ENCODE data around the gene DLEC1. TPM values are rescaled to one million over a fixed set of nuclear protein-coding genes. Genes with fewer than 3 reads are reported as not detected.

The DLEC1 gene
- total RNA-seq, 2 experiments from 2014 or later, result 0.70 to 1.1 TPM

DNA sequence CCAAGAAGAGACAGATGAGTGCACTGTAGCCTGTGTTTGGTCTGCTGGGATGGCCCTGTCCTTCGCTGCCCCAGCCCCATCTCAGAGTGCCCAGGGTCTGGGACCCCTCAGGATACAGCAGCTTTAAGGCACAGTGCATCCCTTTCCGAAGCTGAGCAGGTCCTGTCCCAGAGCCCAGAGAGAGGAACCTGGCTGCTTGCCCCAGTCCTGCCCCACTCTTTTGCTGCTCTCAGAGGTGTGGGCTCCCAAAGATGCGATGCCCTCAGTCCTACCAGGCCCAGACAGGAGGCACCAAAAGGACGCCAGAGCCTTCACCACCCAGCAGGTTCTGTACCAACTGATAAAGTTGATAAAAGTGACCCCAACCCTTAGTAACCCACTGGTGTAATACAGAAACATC is 17.8 kb upstream of the DLEC1 start:
- intact Hi-C loops (cut with micrococcal nuclease), result no loop called here
- POLR2A ChIA-PET, result no interaction called here
- Mint-ChIP-seq H3K36me3 (peaks cover 21% of the 10 kb centered on the region), H3K27ac (no peak overlapping the region), H3K4me1 (ENCODE audit: low read depth) (peaks cover 24% of the 10 kb centered on the region), H3K27me3 (no peaks in the 10 kb centered on the region), H3K9me3 (peaks cover 8% of the 10 kb centered on the region), H3K4me3 (no peak overlapping the region)
- DNase-seq, result no peak
- CTCF ChIA-PET, result interaction anchor here (1.2 to 1.5 kb wide), 2 partner anchors 16 to 18 kb away, joined by 3 to 4 read pairs; no protein-coding TSS in a partner anchor

GRCh38 chr3:38022301-38022700 is 16.7 kb upstream of the DLEC1 start:
- H3K27ac Mint-ChIP-seq, result no peak overlapping the region
- CTCF ChIA-PET, result interaction anchor here (1.3 to 1.8 kb wide), 4 partner anchors 15 to 48 kb away, joined by 3 to 4 read pairs (median 4); partner anchors contain the start of gene DLEC1
- H3K27me3 Mint-ChIP-seq, result no peaks in the 10 kb centered on the region
- H3K4me1 Mint-ChIP-seq (ENCODE audit: low read depth), result peaks cover 24% of the 10 kb centered on the region
- intact Hi-C loops (cut with micrococcal nuclease), result no loop called here
- POLR2A ChIA-PET, result interaction anchor here (1.3 kb wide), 1 partner anchor 28 kb away, joined by 5 read pairs; no protein-coding TSS in a partner anchor
- H3K9me3 Mint-ChIP-seq, result no peaks in the 10 kb centered on the region
- H3K36me3 Mint-ChIP-seq, result peaks cover 12% of the 10 kb centered on the region
- peak; percentile 7 for DNase-seq
- no peak overlapping the region for H3K4me3 Mint-ChIP-seq

DNA sequence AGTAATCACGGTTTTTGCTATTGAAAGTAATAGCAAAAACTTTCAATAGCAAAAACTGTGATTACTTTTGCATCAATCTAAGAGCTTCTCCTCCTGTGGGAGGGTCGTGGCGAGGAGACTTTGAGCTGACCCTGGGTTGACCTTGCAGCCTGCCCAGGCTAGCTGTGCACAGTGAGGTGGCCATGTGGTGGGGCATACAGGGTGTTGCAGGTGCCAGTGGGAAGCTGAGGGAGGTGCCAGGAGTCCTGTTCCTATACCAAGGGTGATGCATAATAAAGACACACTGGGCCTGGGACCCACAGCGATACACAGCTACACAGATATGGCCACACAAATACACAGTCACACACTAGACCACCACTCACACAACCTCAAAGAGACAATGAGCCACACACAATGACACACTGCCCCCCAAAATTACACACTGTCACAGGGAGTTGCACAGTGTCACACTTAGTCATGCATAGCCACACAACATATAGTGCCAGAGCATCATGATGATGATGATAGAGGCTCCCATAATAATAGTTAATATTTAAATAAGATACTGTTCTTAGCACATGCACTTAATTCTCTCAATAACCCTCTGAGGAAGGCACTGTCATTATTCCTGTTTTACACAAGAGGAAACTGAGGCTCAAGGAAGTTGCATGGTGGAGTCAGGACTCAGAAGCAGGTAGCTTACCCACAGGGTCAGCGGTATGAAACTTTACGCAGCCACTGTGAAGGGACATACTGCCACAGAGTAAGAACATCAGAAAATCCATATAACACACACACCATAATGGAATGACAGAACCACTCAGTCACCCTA is 15.9 kb upstream of the DLEC1 start:
- peak overlapping the region; percentile 86 for H3K4me3 Mint-ChIP-seq
- peak overlapping the region; percentile 93 for H3K27ac Mint-ChIP-seq
- peak; percentile 16 for DNase-seq
- peaks cover 6% of the 10 kb centered on the region for H3K36me3 Mint-ChIP-seq
- H3K4me1 Mint-ChIP-seq (ENCODE audit: low read depth), result peaks cover 24% of the 10 kb centered on the region
- ChIA-PET POLR2A (interaction anchor here (1.3 kb wide), 1 partner anchor 29 kb away, joined by 5 read pairs; no protein-coding TSS in a partner anchor), CTCF (interaction anchor here (1.3 to 1.8 kb wide), 4 partner anchors 16 to 49 kb away, joined by 3 to 4 read pairs (median 4); partner anchors contain the start of gene DLEC1)
- no peaks in the 10 kb centered on the region for H3K27me3 Mint-ChIP-seq
- no peaks in the 10 kb centered on the region for H3K9me3 Mint-ChIP-seq
- intact Hi-C loops (cut with micrococcal nuclease), result no loop called here

GRCh38 chr3:38026856-38027255 is 12.2 kb upstream of the DLEC1 start:
- CTCF ChIA-PET, result interaction anchor here (0.6 to 2.0 kb wide), 2 partner anchors 13 to 1332 kb away, joined by 3 to 5 read pairs; partner anchors contain the start of gene DLEC1
- intact Hi-C loops (cut with micrococcal nuclease), result no loop called here
- no peak for DNase-seq
- no peaks in the 10 kb centered on the region for H3K9me3 Mint-ChIP-seq
- H3K4me3 Mint-ChIP-seq, result no peak overlapping the region
- H3K36me3 Mint-ChIP-seq, result no peaks in the 10 kb centered on the region
- peaks cover 1% of the 10 kb centered on the region for H3K27me3 Mint-ChIP-seq
- peaks cover 39% of the 10 kb centered on the region for H3K4me1 Mint-ChIP-seq (ENCODE audit: low read depth)
- no peak overlapping the region for H3K27ac Mint-ChIP-seq
- POLR2A ChIA-PET, result no interaction called here

DNA sequence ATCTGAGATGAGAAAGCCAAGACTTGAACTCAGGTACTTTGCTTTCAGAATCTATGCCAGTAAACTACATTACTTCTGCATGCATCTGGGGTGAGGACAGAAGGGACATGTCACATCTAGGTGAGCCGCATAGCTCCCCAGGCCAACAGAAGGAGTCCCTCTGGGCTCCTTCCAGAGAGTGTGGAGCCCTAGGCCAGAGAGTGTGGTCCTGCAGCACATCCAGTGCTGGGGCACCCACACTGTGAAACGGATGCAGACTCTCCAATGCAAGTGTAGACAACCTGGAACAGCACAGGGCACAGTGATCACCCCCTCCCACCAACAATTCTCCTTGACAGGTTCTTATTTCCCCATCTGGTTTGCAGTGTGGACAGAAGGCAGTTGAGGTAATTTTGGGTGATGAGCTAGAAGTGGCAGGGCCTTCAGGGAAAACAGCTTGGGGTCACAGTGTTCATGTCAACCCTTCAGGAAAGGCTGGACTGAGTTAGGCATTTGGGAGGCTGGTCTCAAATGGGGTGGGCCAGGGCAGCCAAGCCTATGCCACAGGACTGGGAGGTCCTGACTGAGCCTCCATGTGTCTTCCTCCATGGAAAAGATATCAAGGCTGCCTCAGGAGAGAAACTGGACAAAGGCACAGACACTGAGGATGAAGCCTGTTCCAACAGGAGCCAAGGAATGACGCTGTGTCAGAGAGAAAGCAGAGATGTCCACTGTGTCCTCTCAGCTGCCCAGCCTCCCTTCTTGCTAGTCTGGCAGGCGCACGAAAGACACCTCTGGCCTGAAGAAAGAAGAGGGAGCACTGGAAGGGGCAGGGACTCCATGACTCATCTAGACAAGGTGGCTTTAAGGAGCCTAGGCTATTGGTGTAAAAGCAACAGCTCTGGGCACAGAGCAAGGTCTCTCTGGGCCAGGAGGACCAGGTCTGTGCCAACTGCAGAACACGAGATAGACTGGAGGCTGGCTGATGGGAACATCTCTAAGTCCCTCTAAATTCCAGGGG is 11.2 kb upstream of the DLEC1 start:
- Mint-ChIP-seq H3K27ac (no peak overlapping the region), H3K9me3 (no peaks in the 10 kb centered on the region), H3K4me1 (ENCODE audit: low read depth) (peaks cover 38% of the 10 kb centered on the region), H3K36me3 (no peaks in the 10 kb centered on the region), H3K27me3 (peaks cover 1% of the 10 kb centered on the region), H3K4me3 (no peak overlapping the region)
- no peak for DNase-seq
- ChIA-PET CTCF (interaction anchor here (0.9 to 2.0 kb wide), 3 partner anchors 11 to 31 kb away, joined by 3 to 5 read pairs (median 5); partner anchors contain the start of gene DLEC1), POLR2A (no interaction called here)
- intact Hi-C loops (cut with micrococcal nuclease), result no loop called here

DNA sequence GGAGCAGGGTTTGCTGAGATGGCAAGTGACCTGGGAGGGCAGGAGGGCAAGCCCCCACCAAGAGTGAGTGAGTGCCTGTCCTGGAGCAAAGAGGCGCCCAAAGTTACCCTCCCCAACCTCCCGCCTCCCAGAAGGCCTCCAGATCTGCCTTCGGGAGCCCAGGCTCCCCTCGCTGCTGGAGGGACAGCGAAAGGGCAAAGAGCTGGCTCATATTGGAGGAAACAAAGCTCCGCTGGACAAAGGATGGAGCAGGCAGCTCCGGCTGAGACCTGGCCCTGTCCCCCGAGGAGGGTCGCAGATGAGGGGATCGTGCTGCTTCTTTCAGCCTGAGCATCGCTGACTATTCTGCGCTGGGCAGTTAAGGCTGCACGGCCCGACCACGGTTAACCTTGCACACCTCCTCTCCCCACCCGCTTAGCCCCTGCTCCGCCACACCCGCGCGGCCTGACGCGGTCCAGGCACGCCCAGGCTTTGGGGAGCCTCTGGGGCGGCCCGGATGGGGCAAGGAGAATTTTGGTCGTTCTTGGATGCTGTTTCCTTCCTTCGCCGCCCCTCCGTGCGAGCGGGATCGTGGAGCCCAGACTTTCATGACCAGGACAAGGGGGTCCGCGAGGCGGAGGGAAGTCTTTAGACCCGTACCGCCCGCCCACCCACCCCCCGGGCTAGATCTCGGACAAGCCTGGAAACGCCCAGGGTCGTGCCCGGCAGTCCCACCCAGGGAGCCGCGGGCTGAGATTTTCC is 10.2 kb upstream of the DLEC1 start:
- CTCF ChIA-PET, result interaction anchor here (1.6 kb wide), 1 partner anchor 10 kb away, joined by 5 read pairs; the partner anchor contains the start of gene DLEC1
- H3K27ac Mint-ChIP-seq, result no peak overlapping the region
- DNase-seq, result no peak
- intact Hi-C loops (cut with micrococcal nuclease), result no loop called here
- no peaks in the 10 kb centered on the region for H3K36me3 Mint-ChIP-seq
- POLR2A ChIA-PET, result no interaction called here
- H3K27me3 Mint-ChIP-seq, result peaks cover 1% of the 10 kb centered on the region
- peaks cover 29% of the 10 kb centered on the region for H3K4me1 Mint-ChIP-seq (ENCODE audit: low read depth)
- H3K9me3 Mint-ChIP-seq, result no peaks in the 10 kb centered on the region
- peak overlapping the region; percentile 9 for H3K4me3 Mint-ChIP-seq

DNA sequence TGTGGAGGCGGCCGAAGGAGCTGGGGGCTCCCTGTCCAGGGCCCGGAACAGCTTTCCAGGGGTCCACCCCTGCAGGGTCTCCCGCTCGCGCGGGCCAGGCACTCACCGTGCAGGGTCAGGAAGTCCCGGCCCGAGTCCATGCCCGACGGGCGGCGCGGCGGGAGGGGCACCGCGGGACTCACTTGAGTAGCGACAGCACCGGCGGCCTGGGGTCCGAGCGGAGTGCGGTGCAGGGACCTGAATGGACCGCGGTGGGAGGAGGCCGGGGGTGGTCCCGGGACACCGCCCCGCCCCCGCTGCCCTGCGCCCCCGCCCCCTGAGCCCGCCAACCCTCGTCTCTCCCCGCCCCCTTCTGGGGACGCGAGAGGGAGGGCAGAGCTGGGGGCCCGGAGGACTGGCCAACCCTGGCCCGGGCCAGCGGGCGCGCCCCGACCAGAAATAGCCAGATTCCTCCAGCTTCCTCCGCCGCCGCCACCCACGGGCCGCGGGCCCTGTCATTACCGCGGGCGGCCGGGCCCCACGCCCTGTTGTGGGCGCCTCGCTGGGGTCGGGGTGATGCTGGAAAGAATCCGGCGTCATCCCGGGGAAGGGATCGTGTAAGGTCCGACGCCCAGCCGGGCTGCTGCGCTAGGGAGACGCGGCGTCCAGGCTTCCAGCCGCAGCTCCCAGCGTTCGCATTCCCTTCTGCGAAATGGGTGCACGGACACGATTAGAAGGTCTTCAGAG is 9.4 kb upstream of the DLEC1 start, which contains the start of gene PLCD1:
Gene PLCD1 (minus strand): TSS at position 243 of the 726 bp plus-strand sequence. CDS start 103 bp downstream, at position 140.
- intact Hi-C loops (cut with micrococcal nuclease), result no loop called here
- peak; percentile 61 for DNase-seq
- H3K36me3 Mint-ChIP-seq, result no peaks in the 10 kb centered on the region
- H3K9me3 Mint-ChIP-seq, result no peaks in the 10 kb centered on the region
- ChIA-PET CTCF (interaction anchor here (1.6 kb wide), 1 partner anchor 10 kb away, joined by 5 read pairs; the partner anchor contains the start of gene DLEC1), POLR2A (interaction anchor here (1.1 kb wide), 1 partner anchor 136 kb away, joined by 3 read pairs; the partner anchor contains the start of gene OXSR1)
- peaks cover 28% of the 10 kb centered on the region for H3K4me1 Mint-ChIP-seq (ENCODE audit: low read depth)
- peak within 1 kb of the TSS; percentile 59 for H3K4me3 Mint-ChIP-seq
- H3K27me3 Mint-ChIP-seq, result peaks cover 1% of the 10 kb centered on the region
- H3K27ac Mint-ChIP-seq, result no peak within 1 kb of the TSS

GRCh38 chr3:38030126-38031021 is 8.6 kb upstream of the DLEC1 start:
- intact Hi-C loops (cut with micrococcal nuclease), result loop anchor here (1.0 kb wide), 1 partner anchor 9 kb away; the partner anchor contains the start of gene DLEC1
- Mint-ChIP-seq H3K4me3 (peak overlapping the region; percentile 59), H3K27me3 (peaks cover 1% of the 10 kb centered on the region), H3K4me1 (ENCODE audit: low read depth) (peaks cover 24% of the 10 kb centered on the region), H3K27ac (no peak overlapping the region), H3K9me3 (no peaks in the 10 kb centered on the region), H3K36me3 (no peaks in the 10 kb centered on the region)
- ChIA-PET POLR2A (interaction anchor here (0.9 to 1.1 kb wide), 2 partner anchors 33 to 135 kb away, joined by 3 to 4 read pairs; partner anchors contain the start of gene OXSR1), CTCF (interaction anchor here (1.4 kb wide), 1 partner anchor 33 kb away, joined by 6 read pairs; no protein-coding TSS in a partner anchor)
- no peak for DNase-seq

GRCh38 chr3:38031022-38031994 is 7.7 kb upstream of the DLEC1 start:
- Mint-ChIP-seq H3K36me3 (no peaks in the 10 kb centered on the region), H3K4me3 (peak overlapping the region; percentile 10), H3K27ac (peak overlapping the region; percentile 7), H3K4me1 (ENCODE audit: low read depth) (peaks cover 18% of the 10 kb centered on the region), H3K9me3 (no peaks in the 10 kb centered on the region), H3K27me3 (peaks cover 1% of the 10 kb centered on the region)
- CTCF ChIA-PET, result interaction anchor here (0.6 to 1.4 kb wide), 2 partner anchors 34 to 55 kb away, joined by 3 to 6 read pairs; no protein-coding TSS in a partner anchor
- intact Hi-C loops (cut with micrococcal nuclease), result loop anchor here (1.0 kb wide), 1 partner anchor 8 kb away; the partner anchor contains the start of gene DLEC1
- POLR2A ChIA-PET, result interaction anchor here (0.6 to 0.9 kb wide), 2 partner anchors 34 to 372 kb away, joined by 4 to 9 read pairs; no protein-coding TSS in a partner anchor
- DNase-seq, result peak; percentile 76

Measured in activated CD4-positive, alpha-beta memory T cell treated with anti-CD3 and anti-CD28 coated beads for 36 hours (primary cell).